K562 (cell line): ENCODE measurements around the gene DYNLT5.

Experiments
- CREB3 ChIP-seq: fragments of 450-650 bp; conservative IDR thresholded peaks from 2 replicates; pipeline ENCODE4 v1.6.1; 2016; ENCODE audit warnings: missing genetic modification characterization, low read depth, mild to moderate bottlenecking, missing compliant biosample characterization, moderate library complexity
- CTCF ChIP-seq, 3 experiments: IDR thresholded peaks in 2 of 3; conservative IDR thresholded peaks in 1 of 3; 2 replicates each; pipeline ENCODE4 v1.5.1; 2011 to 2012; ENCODE audit warnings: low read length in 3 of 3, mild to moderate bottlenecking in 3 of 3, control low read depth in 2 of 3, improper control_type of control experiment in 1 of 3, inconsistent platforms in 1 of 3, low read depth in 1 of 3, mixed read lengths in 1 of 3, moderate library complexity in 1 of 3; ENCODE audit not compliant: insufficient read depth in 2 of 3
- E2F4 ChIP-seq: sonication (generic); formaldehyde crosslinking; IDR thresholded peaks from 2 replicates; pipeline ENCODE4 v1.8.0; 2022; ENCODE audit warnings: mild to moderate bottlenecking, low read depth, missing genetic modification reagents
- KLF10 ChIP-seq: fragments of 250-450 bp; sonication (Bioruptor Pico); IDR thresholded peaks from 2 replicates; pipeline ENCODE4 v1.6.1; 2021; ENCODE audit warnings: matching md5 sums
- NFATC3 ChIP-seq: fragments of 450-650 bp; IDR thresholded peaks from 2 replicates; pipeline ENCODE4 v1.6.1; 2017; ENCODE audit warnings: mild to moderate bottlenecking
- TBP ChIP-seq: optimal IDR thresholded peaks from 2 replicates; pipeline ENCODE3; 2011; ENCODE audit warnings: low read depth, low read length, improper control_type of control experiment
- ZNF274 ChIP-seq: IDR thresholded peaks from 2 replicates; pipeline ENCODE4 v1.6.1; 2011; ENCODE audit warnings: low read depth, mild to moderate bottlenecking, low read length, moderate library complexity, borderline replicate concordance
- ZZZ3 ChIP-seq: fragments of 450-650 bp; IDR thresholded peaks from 2 replicates; pipeline ENCODE4 v1.6.1; 2016; ENCODE audit warnings: antibody characterized with exemption, mild to moderate bottlenecking, moderate library complexity

GRCh38 chr1:66725885-66726665 lies 26.2 kb upstream of the DYNLT5 start:
- no peak for TF ChIP-seq E2F4 (CRISPR knock-in tag)
- TF ChIP-seq KLF10 (CRISPR knock-in tag), result no peak
- TF ChIP-seq TBP, result no peak
- peak; percentile 76 to 91 (median 86) for TF ChIP-seq CTCF (IDR thresholded peaks at IDR 0.05 in 2 of 3, conservative IDR thresholded peaks at IDR 0.05 in 1 of 3; ENCODE audit: insufficient read depth in 2 of 3, low read depth in 1 of 3, low read length in 3 of 3)
- TF ChIP-seq ZZZ3, result no peak
- no peak for TF ChIP-seq CREB3 (tag)
- no peak for TF ChIP-seq ZNF274
- no peak for TF ChIP-seq NFATC3
